ENCODE measurements around the gene MTERF4. TPM values are rescaled to one million over a fixed set of nuclear protein-coding genes. Genes with fewer than 3 reads are reported as not detected.

MTERF4 gene
- total and polyA plus RNA-seq, 2 of the 13 experiments (the other 11 are each of a cell fraction or from before 2014, with no cell fraction given), result 50.5 to 59.8 TPM

DNA sequence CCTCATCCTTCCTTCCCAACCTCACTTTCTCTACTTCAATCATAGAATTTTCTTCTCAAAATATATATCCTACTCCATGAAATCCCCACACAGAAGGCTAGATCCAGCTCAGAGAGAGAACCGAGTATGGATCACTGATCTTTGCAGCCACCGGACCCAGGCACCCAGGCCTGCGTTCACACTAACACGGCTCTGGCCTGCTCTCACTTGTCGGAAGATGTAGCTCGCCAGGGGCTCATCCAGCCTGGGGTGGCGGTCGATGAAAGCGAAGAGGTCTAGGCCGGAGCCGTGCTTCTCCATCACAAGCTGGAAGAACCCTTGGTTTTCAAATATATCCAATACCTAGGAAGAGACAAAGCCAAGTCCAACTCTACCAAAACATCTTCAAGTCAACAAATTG, 12.7 kb upstream of the MTERF4 start:
- H3K4me2 ChIP-seq (ENCODE audit: low read depth, low read length), result no peak overlapping the region
- no peak overlapping the region for H3K27ac ChIP-seq (ENCODE audit: extremely low read length, insufficient read depth, low read length)
- no peaks in the 10 kb centered on the region for H3K79me2 ChIP-seq (ENCODE audit: insufficient read depth, low read length)
- in situ Hi-C loops (cut with HindIII; ENCODE audit: extremely low pct_ligation_motif_present, low pct_unique_long_range_greater_than_20kb) (no loop called here), intact Hi-C loops (cut with micrococcal nuclease; ENCODE audit: unreplicated experiment) (no loop called here)
- no peak for FAIRE-seq
- WGBS (ENCODE audit: low lambda C conversion rate), result 97% methylated on average over 11 of the region's 11 CpGs
- no peak for ATAC-seq
- peaks cover 9 to 30% of the 10 kb centered on the region in 2 experiments; a peak in 4 of 5 replicates for H3K36me3 ChIP-seq (replicated peaks in 1 of 2; ENCODE audit: control insufficient read depth in 1 of 2, insufficient read depth in 2 of 2, low read length in 2 of 2)
- BruUV-seq (replicated peaks), result no TSS peak
- no peak overlapping the region for H3K4me3 ChIP-seq (replicated peaks in 1 of 3; ENCODE audit: insufficient read depth in 1 of 3, low read depth in 2 of 3, low read length in 3 of 3)
- no peaks in the 10 kb centered on the region for H3K9me3 ChIP-seq (ENCODE audit: low read length)
- H4K20me1 ChIP-seq (ENCODE audit: insufficient read depth, low read length), result no peaks in the 10 kb centered on the region
- no peak overlapping the region for H2AFZ ChIP-seq (ENCODE audit: low read length)
- no peaks in the 10 kb centered on the region for H3K4me1 ChIP-seq (ENCODE audit: insufficient read depth, low read length)
- TF ChIP-seq CREM (IDR thresholded peaks at IDR 0.05) (no peak), CREM (CRISPR knock-in tag; IDR thresholded peaks at IDR 0.05) (no peak), FOXM1 (CRISPR knock-in tag; IDR thresholded peaks at IDR 0.05) (no peak), AGO1 (IDR thresholded peaks at IDR 0.05; ENCODE audit: low read depth, low read length, poor library complexity, severe bottlenecking) (no peak), EEA1 (CRISPR knock-in tag; IDR thresholded peaks at IDR 0.05; ENCODE audit: borderline replicate concordance) (no peak), ZNF33B (CRISPR knock-in tag; IDR thresholded peaks at IDR 0.05) (no peak), SAP130 (CRISPR knock-in tag; IDR thresholded peaks at IDR 0.05; ENCODE audit: low read depth) (no peak)
- TF ChIP-seq, protein P1, sequence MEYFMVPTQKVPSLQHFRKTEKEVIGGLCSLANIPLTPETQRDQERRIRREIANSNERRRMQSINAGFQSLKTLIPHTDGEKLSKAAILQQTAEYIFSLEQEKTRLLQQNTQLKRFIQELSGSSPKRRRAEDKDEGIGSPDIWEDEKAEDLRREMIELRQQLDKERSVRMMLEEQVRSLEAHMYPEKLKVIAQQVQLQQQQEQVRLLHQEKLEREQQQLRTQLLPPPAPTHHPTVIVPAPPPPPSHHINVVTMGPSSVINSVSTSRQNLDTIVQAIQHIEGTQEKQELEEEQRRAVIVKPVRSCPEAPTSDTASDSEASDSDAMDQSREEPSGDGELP (IDR thresholded peaks at IDR 0.05; ENCODE audit: borderline replicate concordance, low read depth), result no peak
- TF ChIP-seq, protein P2, sequence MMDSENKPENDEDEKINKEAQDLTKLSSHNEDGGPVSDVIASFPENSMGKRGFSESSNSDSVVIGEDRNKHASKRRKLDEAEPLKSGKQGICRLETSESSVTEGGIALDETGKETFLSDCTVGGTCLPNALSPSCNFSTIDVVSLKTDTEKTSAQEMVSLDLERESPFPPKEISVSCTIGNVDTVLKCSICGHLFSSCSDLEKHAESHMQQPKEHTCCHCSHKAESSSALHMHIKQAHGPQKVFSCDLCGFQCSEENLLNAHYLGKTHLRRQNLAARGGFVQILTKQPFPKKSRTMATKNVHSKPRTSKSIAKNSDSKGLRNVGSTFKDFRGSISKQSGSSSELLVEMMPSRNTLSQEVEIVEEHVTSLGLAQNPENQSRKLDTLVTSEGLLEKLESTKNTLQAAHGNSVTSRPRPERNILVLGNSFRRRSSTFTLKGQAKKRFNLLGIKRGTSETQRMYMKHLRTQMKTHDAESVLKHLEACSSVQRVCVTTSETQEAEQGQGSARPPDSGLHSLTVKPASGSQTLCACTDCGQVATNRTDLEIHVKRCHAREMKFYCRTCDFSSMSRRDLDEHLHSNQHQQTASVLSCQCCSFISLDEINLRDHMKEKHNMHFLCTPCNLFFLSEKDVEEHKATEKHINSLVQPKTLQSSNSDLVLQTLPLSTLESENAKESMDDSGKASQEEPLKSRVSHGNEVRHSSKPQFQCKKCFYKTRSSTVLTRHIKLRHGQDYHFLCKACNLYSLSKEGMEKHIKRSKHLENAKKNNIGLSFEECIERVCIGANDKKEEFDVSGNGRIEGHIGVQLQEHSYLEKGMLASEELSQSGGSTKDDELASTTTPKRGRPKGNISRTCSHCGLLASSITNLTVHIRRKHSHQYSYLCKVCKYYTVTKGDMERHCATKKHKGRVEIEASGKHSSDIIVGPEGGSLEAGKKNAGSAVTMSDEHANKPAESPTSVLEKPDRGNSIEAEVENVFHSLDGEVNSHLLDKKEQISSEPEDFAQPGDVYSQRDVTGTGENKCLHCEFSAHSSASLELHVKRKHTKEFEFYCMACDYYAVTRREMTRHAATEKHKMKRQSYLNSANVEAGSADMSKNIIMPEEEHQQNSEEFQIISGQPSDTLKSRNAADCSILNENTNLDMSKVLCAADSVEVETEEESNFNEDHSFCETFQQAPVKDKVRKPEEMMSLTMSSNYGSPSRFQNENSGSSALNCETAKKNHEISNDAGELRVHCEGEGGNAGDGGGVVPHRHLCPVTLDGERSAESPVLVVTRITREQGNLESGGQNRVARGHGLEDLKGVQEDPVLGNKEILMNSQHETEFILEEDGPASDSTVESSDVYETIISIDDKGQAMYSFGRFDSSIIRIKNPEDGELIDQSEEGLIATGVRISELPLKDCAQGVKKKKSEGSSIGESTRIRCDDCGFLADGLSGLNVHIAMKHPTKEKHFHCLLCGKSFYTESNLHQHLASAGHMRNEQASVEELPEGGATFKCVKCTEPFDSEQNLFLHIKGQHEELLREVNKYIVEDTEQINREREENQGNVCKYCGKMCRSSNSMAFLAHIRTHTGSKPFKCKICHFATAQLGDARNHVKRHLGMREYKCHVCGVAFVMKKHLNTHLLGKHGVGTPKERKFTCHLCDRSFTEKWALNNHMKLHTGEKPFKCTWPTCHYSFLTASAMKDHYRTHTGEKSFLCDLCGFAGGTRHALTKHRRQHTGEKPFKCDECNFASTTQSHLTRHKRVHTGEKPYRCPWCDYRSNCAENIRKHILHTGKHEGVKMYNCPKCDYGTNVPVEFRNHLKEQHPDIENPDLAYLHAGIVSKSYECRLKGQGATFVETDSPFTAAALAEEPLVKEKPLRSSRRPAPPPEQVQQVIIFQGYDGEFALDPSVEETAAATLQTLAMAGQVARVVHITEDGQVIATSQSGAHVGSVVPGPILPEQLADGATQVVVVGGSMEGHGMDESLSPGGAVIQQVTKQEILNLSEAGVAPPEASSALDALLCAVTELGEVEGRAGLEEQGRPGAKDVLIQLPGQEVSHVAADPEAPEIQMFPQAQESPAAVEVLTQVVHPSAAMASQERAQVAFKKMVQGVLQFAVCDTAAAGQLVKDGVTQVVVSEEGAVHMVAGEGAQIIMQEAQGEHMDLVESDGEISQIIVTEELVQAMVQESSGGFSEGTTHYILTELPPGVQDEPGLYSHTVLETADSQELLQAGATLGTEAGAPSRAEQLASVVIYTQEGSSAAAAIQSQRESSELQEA (CRISPR knock-in tag; IDR thresholded peaks at IDR 0.05; ENCODE audit: not compliant biosample characterization), result no peak
- POLR2A ChIA-PET, result no interaction called here
- no peak for DNase-seq (ENCODE audit: low spot score)
- CTCF ChIA-PET (ENCODE audit: low intra/inter-chr PET ratio, low total read pairs), result no interaction called here
- no peaks in the 10 kb centered on the region for H3K27me3 ChIP-seq (ENCODE audit: control insufficient read depth in 1 of 2, insufficient read depth in 2 of 2, low read length in 2 of 2)
- no peak overlapping the region for H3K9ac ChIP-seq (ENCODE audit: insufficient read depth, low read depth, low read length)
